Activated naive CD8-positive, alpha-beta T cell treated with anti-CD3 and anti-CD28 coated beads, Interleukin-2, amount 50 U/mL, for 24 hours (primary cell): ENCODE results near the gene CBX2.
"Not testable (repeated sequence)": the region's sequence is repeated elsewhere in the genome, so short reads cannot be mapped to it uniquely, and the experiment has no call there.

Experiments
- ATAC-seq: fragments of 150-1000 bp; cut with Tn5 transposase; one replicate; pipeline ENCODE4 v1.10.0; 2021
- DNase-seq: peaks from one replicate; pipeline ENCODE4 v3.0.0; 2021
- H3K27ac Mint-ChIP-seq: one replicate; pipeline ENCODE4 v1.8.0; 2021; ENCODE audit warnings: mild to moderate bottlenecking, mixed read lengths
- H3K27me3 Mint-ChIP-seq: one replicate; pipeline ENCODE4 v1.8.0; 2021; ENCODE audit warnings: mixed read lengths
- H3K36me3 Mint-ChIP-seq: one replicate; pipeline ENCODE4 v1.8.0; 2021; ENCODE audit warnings: low read depth, mixed read lengths
- H3K4me1 Mint-ChIP-seq: one replicate; pipeline ENCODE4 v1.8.0; 2021; ENCODE audit warnings: mixed read lengths
- H3K4me3 Mint-ChIP-seq: one replicate; pipeline ENCODE4 v1.8.0; 2021; ENCODE audit warnings: mild to moderate bottlenecking, moderate library complexity, mixed read lengths
- H3K9me3 Mint-ChIP-seq: one replicate; pipeline ENCODE4 v1.8.0; 2021; ENCODE audit warnings: mixed read lengths

Gene CBX2

GRCh38 chr17:79750650-79751545 is 27.1 kb upstream of the CBX2 start:
- DNase-seq (no peak), ATAC-seq (no peak)
- H3K27me3 Mint-ChIP-seq = peaks cover 55% of the 10 kb centered on the region
- H3K4me1 Mint-ChIP-seq = peaks cover 22% of the 10 kb centered on the region
- H3K36me3 Mint-ChIP-seq = no peaks in the 10 kb centered on the region
- H3K4me3 Mint-ChIP-seq = no peak overlapping the region
- H3K9me3 Mint-ChIP-seq = no peaks in the 10 kb centered on the region
- H3K27ac Mint-ChIP-seq = no peak overlapping the region

- peaks cover 17% of the 10 kb centered on the region for H3K4me1 Mint-ChIP-seq
- H3K9me3 Mint-ChIP-seq = no peaks in the 10 kb centered on the region
- H3K4me3 Mint-ChIP-seq = no peak overlapping the region
- H3K36me3 Mint-ChIP-seq = no peaks in the 10 kb centered on the region
- peaks cover 46% of the 10 kb centered on the region for H3K27me3 Mint-ChIP-seq
- DNase-seq (peak; percentile 47), ATAC-seq (peak; percentile 67)
- no peak overlapping the region for H3K27ac Mint-ChIP-seq
These were observed 25.8 kb upstream of the CBX2 start for GRCh38 chr17:79752175-79752574.

GRCh38 chr17:79754370-79754769 is 23.6 kb upstream of the CBX2 start:
- Mint-ChIP-seq H3K27ac (no peak overlapping the region), H3K36me3 (no peaks in the 10 kb centered on the region)

GRCh38 chr17:79754903-79755302 is 23.0 kb upstream of the CBX2 start:
- not testable (repeated sequence) for H3K4me3 Mint-ChIP-seq, H3K36me3 Mint-ChIP-seq, DNase-seq, ATAC-seq, H3K27ac Mint-ChIP-seq, H3K9me3 Mint-ChIP-seq
- peaks cover 13% of the 10 kb centered on the region for H3K4me1 Mint-ChIP-seq
- H3K27me3 Mint-ChIP-seq = peaks cover 39% of the 10 kb centered on the region

More at GRCh38 chr17:79754370-79754769, 23.6 kb upstream of the CBX2 start:
- Mint-ChIP-seq H3K27me3 (peaks cover 43% of the 10 kb centered on the region), H3K4me3 (no peak overlapping the region), H3K4me1 (peaks cover 13% of the 10 kb centered on the region), H3K9me3 (no peaks in the 10 kb centered on the region)
- ATAC-seq = no peak
- no peak for DNase-seq

GRCh38 chr17:79755591-79755990 is 22.4 kb upstream of the CBX2 start:
- no peaks in the 10 kb centered on the region for H3K9me3 Mint-ChIP-seq
- no peak overlapping the region for H3K4me3 Mint-ChIP-seq
- ATAC-seq = no peak
- DNase-seq = no peak
- no peak overlapping the region for H3K27ac Mint-ChIP-seq
- H3K27me3 Mint-ChIP-seq = peaks cover 35% of the 10 kb centered on the region
- H3K36me3 Mint-ChIP-seq = no peaks in the 10 kb centered on the region
- peaks cover 13% of the 10 kb centered on the region for H3K4me1 Mint-ChIP-seq

- peaks cover 21% of the 10 kb centered on the region for H3K27me3 Mint-ChIP-seq
- H3K9me3 Mint-ChIP-seq = no peaks in the 10 kb centered on the region
- DNase-seq (no peak), ATAC-seq (no peak)
- no peak overlapping the region for H3K27ac Mint-ChIP-seq
- no peaks in the 10 kb centered on the region for H3K36me3 Mint-ChIP-seq
- peaks cover 2% of the 10 kb centered on the region for H3K4me1 Mint-ChIP-seq
- no peak overlapping the region for H3K4me3 Mint-ChIP-seq
These were observed 20.7 kb upstream of the CBX2 start for GRCh38 chr17:79757140-79757745.

GRCh38 chr17:79758271-79758670 is 19.7 kb upstream of the CBX2 start:
- Mint-ChIP-seq H3K27ac (no peak overlapping the region), H3K9me3 (no peaks in the 10 kb centered on the region), H3K4me3 (no peak overlapping the region), H3K27me3 (peaks cover 20% of the 10 kb centered on the region), H3K4me1 (no peaks in the 10 kb centered on the region), H3K36me3 (no peaks in the 10 kb centered on the region)
- no peak for DNase-seq
- no peak for ATAC-seq

- no peaks in the 10 kb centered on the region for H3K4me1 Mint-ChIP-seq
- H3K27ac Mint-ChIP-seq = no peak overlapping the region
- ATAC-seq = no peak
- no peak overlapping the region for H3K4me3 Mint-ChIP-seq
- no peaks in the 10 kb centered on the region for H3K9me3 Mint-ChIP-seq
- DNase-seq = no peak
- H3K36me3 Mint-ChIP-seq = no peaks in the 10 kb centered on the region
- H3K27me3 Mint-ChIP-seq = peaks cover 12% of the 10 kb centered on the region
These were observed 17.6 kb upstream of the CBX2 start for GRCh38 chr17:79760197-79760906.

- Mint-ChIP-seq H3K4me1 (no peaks in the 10 kb centered on the region), H3K4me3 (no peak overlapping the region), H3K36me3 (no peaks in the 10 kb centered on the region), H3K27ac (no peak overlapping the region), H3K9me3 (no peaks in the 10 kb centered on the region), H3K27me3 (peaks cover 14% of the 10 kb centered on the region)
- no peak for ATAC-seq
- no peak for DNase-seq
These were observed 15.9 kb upstream of the CBX2 start for GRCh38 chr17:79761894-79762589.

GRCh38 chr17:79765708-79766107 is 12.2 kb upstream of the CBX2 start:
- H3K4me3 Mint-ChIP-seq = no peak overlapping the region
- H3K9me3 Mint-ChIP-seq = no peaks in the 10 kb centered on the region
- DNase-seq (no peak), ATAC-seq (no peak)
- no peaks in the 10 kb centered on the region for H3K4me1 Mint-ChIP-seq
- no peaks in the 10 kb centered on the region for H3K36me3 Mint-ChIP-seq
- H3K27ac Mint-ChIP-seq = no peak overlapping the region
- H3K27me3 Mint-ChIP-seq = peaks cover 8% of the 10 kb centered on the region

- Mint-ChIP-seq H3K27ac (no peak overlapping the region), H3K36me3 (no peaks in the 10 kb centered on the region), H3K27me3 (peaks cover 30% of the 10 kb centered on the region), H3K9me3 (no peaks in the 10 kb centered on the region), H3K4me3 (no peak overlapping the region), H3K4me1 (no peaks in the 10 kb centered on the region)
- no peak for DNase-seq
- ATAC-seq = no peak
These were observed 8.1 kb upstream of the CBX2 start for GRCh38 chr17:79769570-79770506.

GRCh38 chr17:79771276-79771675 is 6.7 kb upstream of the CBX2 start:
- H3K27ac Mint-ChIP-seq = no peak overlapping the region
- no peaks in the 10 kb centered on the region for H3K9me3 Mint-ChIP-seq
- H3K36me3 Mint-ChIP-seq = no peaks in the 10 kb centered on the region
- H3K27me3 Mint-ChIP-seq = peaks cover 36% of the 10 kb centered on the region
- no peaks in the 10 kb centered on the region for H3K4me1 Mint-ChIP-seq
- no peak for ATAC-seq
- no peak overlapping the region for H3K4me3 Mint-ChIP-seq
- no peak for DNase-seq

GRCh38 chr17:79772726-79773125 is 5.2 kb upstream of the CBX2 start:
- not testable (repeated sequence) for H3K27ac Mint-ChIP-seq, H3K4me1 Mint-ChIP-seq, H3K36me3 Mint-ChIP-seq, ATAC-seq, DNase-seq, H3K9me3 Mint-ChIP-seq, H3K4me3 Mint-ChIP-seq
- H3K27me3 Mint-ChIP-seq = peaks cover 44% of the 10 kb centered on the region
